ENCODE measurements around the gene C4orf33.

C4orf33 gene

DNA sequence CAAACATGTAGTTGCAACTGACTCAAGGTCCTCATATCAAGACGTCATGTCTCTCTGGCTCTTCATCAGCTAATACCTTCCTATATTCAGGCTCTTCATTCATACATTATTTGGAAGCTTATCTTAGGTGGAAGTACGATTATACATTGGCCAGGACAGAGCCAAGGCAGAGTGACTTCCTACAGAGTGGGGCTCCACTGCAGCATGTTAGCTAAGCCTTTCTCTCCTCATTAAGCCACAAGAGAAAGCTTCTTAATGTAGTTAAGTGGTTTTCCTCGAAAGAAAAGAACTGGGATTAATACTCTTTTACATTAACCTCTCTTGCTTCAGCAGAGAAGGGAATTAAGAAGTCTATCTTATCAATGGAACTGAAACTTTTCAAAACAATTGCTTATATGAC is 15.0 kb downstream of the C4orf33 start:
- no peak overlapping the region for H2BK15ac ChIP-seq (ENCODE audit: low read depth, poor library complexity, severe bottlenecking)
- no peak overlapping the region for H3K4me2 ChIP-seq (ENCODE audit: low read length, poor library complexity, severe bottlenecking)
- no peak overlapping the region for H2BK12ac ChIP-seq (ENCODE audit: low read length in 2 of 2)
- H4K91ac ChIP-seq (ENCODE audit: low read length), result no peak overlapping the region
- H3K27ac ChIP-seq (ENCODE audit: low read length, poor library complexity, severe bottlenecking), result no peak overlapping the region
- DNase-seq, result no peak
- no peak overlapping the region for H3K4ac ChIP-seq (ENCODE audit: low read depth in 1 of 2, low read length in 2 of 2)
- H3K9ac ChIP-seq (ENCODE audit: low read length), result no peak overlapping the region
- H3K4me1 ChIP-seq (ENCODE audit: control insufficient read depth, insufficient read depth, low read depth, low read length), result no peaks in the 10 kb centered on the region
- H2AFZ ChIP-seq (ENCODE audit: low read depth, low read length), result no peak overlapping the region
- no peaks in the 10 kb centered on the region for H3K27me3 ChIP-seq (ENCODE audit: control insufficient read depth in 1 of 2, insufficient read depth in 1 of 2, low read length in 2 of 2)
- no peaks in the 10 kb centered on the region for H3K79me1 ChIP-seq (replicated peaks; ENCODE audit: low read length, poor library complexity, severe bottlenecking)
- no peak overlapping the region for H3K4me3 ChIP-seq (ENCODE audit: insufficient read depth in 1 of 2, low read depth in 1 of 2, low read length in 2 of 2)
- no peak overlapping the region for H2BK120ac ChIP-seq (ENCODE audit: low read depth, low read length)
- 91% methylated on average over 1 of the region's 3 CpGs for WGBS
- H3K9me3 ChIP-seq (ENCODE audit: control insufficient read depth, low read length), result no peaks in the 10 kb centered on the region
- no peaks in the 10 kb centered on the region for H3K36me3 ChIP-seq (ENCODE audit: control insufficient read depth in 1 of 2, insufficient read depth in 2 of 2, low read depth in 1 of 2, low read length in 2 of 2)
- no peak overlapping the region for H2BK5ac ChIP-seq (ENCODE audit: low read depth, low read length, poor library complexity, severe bottlenecking)
- H3K14ac ChIP-seq (ENCODE audit: low read length in 2 of 2), result no peak overlapping the region
- no peak overlapping the region for H2AK5ac ChIP-seq (ENCODE audit: low read length, severe bottlenecking)
- no peak overlapping the region for H3K18ac ChIP-seq (ENCODE audit: low read depth in 1 of 2, low read length in 2 of 2)
- no peak overlapping the region for H4K8ac ChIP-seq (ENCODE audit: low read length)
- no peak overlapping the region for H3K23ac ChIP-seq (ENCODE audit: low read length in 2 of 2)

DNA sequence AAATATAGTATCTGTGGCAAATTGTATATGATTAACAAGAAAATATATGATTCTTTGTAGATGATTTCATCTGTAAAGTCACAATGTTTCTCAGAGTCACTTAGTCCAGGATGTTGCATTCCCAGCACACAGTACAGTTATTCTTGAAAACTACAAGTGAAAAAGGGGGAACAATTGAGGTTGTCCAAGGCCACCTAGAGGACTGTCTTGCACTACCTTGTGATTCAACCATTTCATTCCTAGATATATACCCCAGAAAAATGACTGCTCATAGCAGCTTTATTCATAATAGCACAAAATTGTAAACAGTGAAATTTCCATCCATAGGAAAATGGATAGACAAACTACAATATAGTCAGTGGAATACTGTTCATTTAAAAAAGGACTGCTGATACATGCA is 16.0 kb downstream of the C4orf33 start:
- Histone ChIP-seq H3K9me3 (ENCODE audit: control insufficient read depth, low read length) (no peaks in the 10 kb centered on the region), H3K9ac (ENCODE audit: low read length) (no peak overlapping the region), H3K18ac (ENCODE audit: low read depth in 1 of 2, low read length in 2 of 2) (no peak overlapping the region), H3K27me3 (ENCODE audit: control insufficient read depth in 1 of 2, insufficient read depth in 1 of 2, low read length in 2 of 2) (no peaks in the 10 kb centered on the region), H2AK5ac (ENCODE audit: low read length, severe bottlenecking) (no peak overlapping the region), H3K4me3 (ENCODE audit: insufficient read depth in 1 of 2, low read depth in 1 of 2, low read length in 2 of 2) (no peak overlapping the region), H2AFZ (ENCODE audit: low read depth, low read length) (no peak overlapping the region), H2BK120ac (ENCODE audit: low read depth, low read length) (no peak overlapping the region), H2BK12ac (ENCODE audit: low read length in 2 of 2) (no peak overlapping the region), H2BK15ac (ENCODE audit: low read depth, poor library complexity, severe bottlenecking) (no peak overlapping the region), H3K4me1 (ENCODE audit: control insufficient read depth, insufficient read depth, low read depth, low read length) (no peaks in the 10 kb centered on the region), H3K4ac (ENCODE audit: low read depth in 1 of 2, low read length in 2 of 2) (no peak overlapping the region), H3K36me3 (ENCODE audit: control insufficient read depth in 1 of 2, insufficient read depth in 2 of 2, low read depth in 1 of 2, low read length in 2 of 2) (no peaks in the 10 kb centered on the region), H4K8ac (ENCODE audit: low read length) (no peak overlapping the region), H3K23ac (ENCODE audit: low read length in 2 of 2) (no peak overlapping the region), H4K91ac (ENCODE audit: low read length) (no peak overlapping the region), H3K27ac (ENCODE audit: low read length, poor library complexity, severe bottlenecking) (no peak overlapping the region), H3K4me2 (ENCODE audit: low read length, poor library complexity, severe bottlenecking) (no peak overlapping the region), H3K14ac (ENCODE audit: low read length in 2 of 2) (no peak overlapping the region), H3K79me1 (replicated peaks; ENCODE audit: low read length, poor library complexity, severe bottlenecking) (no peaks in the 10 kb centered on the region), H2BK5ac (ENCODE audit: low read depth, low read length, poor library complexity, severe bottlenecking) (no peak overlapping the region)
- DNase-seq, result no peak

DNA sequence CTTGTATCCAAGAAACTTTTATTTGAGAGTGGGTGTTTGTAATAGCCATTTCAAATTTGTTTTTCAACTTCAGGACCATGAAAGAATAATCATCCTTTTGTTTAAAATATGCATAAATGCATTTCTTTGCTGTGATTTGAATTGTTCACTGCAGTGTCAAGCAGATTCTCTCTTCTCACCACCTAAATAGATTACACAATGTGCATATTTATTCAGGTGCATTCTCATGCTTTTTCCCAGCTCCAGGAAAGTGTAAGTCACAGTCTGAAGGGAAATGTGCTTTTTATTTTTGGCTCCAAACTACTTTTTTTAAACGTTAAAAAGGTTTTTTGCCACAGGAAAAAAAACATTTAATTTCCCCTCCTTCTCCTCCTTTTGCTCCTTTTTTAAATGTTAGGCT is 17.5 kb downstream of the C4orf33 start:
- WGBS, result no CpG with 5 or more reads among the region's 1 CpG
- Histone ChIP-seq H3K4me1 (ENCODE audit: control insufficient read depth, insufficient read depth, low read depth, low read length) (no peaks in the 10 kb centered on the region), H2BK5ac (ENCODE audit: low read depth, low read length, poor library complexity, severe bottlenecking) (no peak overlapping the region), H3K36me3 (ENCODE audit: control insufficient read depth in 1 of 2, insufficient read depth in 2 of 2, low read depth in 1 of 2, low read length in 2 of 2) (peaks cover 0 to 3% of the 10 kb centered on the region in 2 experiments), H3K27me3 (ENCODE audit: control insufficient read depth in 1 of 2, insufficient read depth in 1 of 2, low read length in 2 of 2) (no peaks in the 10 kb centered on the region), H2BK120ac (ENCODE audit: low read depth, low read length) (no peak overlapping the region), H3K4ac (ENCODE audit: low read depth in 1 of 2, low read length in 2 of 2) (no peak overlapping the region), H2BK12ac (ENCODE audit: low read length in 2 of 2) (no peak overlapping the region), H2AFZ (ENCODE audit: low read depth, low read length) (no peak overlapping the region), H4K8ac (ENCODE audit: low read length) (no peak overlapping the region), H3K23ac (ENCODE audit: low read length in 2 of 2) (no peak overlapping the region), H3K27ac (ENCODE audit: low read length, poor library complexity, severe bottlenecking) (no peak overlapping the region), H3K4me3 (ENCODE audit: insufficient read depth in 1 of 2, low read depth in 1 of 2, low read length in 2 of 2) (no peak overlapping the region), H4K91ac (ENCODE audit: low read length) (no peak overlapping the region), H2BK15ac (ENCODE audit: low read depth, poor library complexity, severe bottlenecking) (no peak overlapping the region), H3K14ac (ENCODE audit: low read length in 2 of 2) (no peak overlapping the region), H3K4me2 (ENCODE audit: low read length, poor library complexity, severe bottlenecking) (no peak overlapping the region), H3K9ac (ENCODE audit: low read length) (no peak overlapping the region), H3K79me1 (replicated peaks; ENCODE audit: low read length, poor library complexity, severe bottlenecking) (no peaks in the 10 kb centered on the region), H3K9me3 (ENCODE audit: control insufficient read depth, low read length) (no peaks in the 10 kb centered on the region), H2AK5ac (ENCODE audit: low read length, severe bottlenecking) (no peak overlapping the region), H3K18ac (ENCODE audit: low read depth in 1 of 2, low read length in 2 of 2) (no peak overlapping the region)
- DNase-seq, result no peak

DNA sequence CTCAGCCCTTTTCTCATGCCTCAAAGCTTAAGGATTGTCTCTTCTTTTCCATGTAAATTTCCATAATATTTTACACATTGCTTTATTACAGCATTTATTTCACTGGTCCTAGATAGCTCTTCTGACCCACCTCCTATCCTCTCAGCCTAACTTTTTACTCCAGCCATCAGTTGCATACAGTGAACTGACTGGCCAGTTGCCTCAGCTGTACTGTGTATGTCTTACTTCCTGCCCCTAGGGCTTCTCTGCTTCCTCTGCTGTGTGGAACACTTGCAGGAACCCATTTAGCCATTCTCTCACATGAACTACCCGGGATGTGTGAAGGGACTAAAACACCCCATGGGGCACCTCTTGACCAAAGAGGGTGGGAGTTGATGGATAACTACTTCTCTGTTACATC is 18.0 kb downstream of the C4orf33 start:
- Histone ChIP-seq H3K4me3 (ENCODE audit: insufficient read depth in 1 of 2, low read depth in 1 of 2, low read length in 2 of 2) (no peak overlapping the region), H2BK5ac (ENCODE audit: low read depth, low read length, poor library complexity, severe bottlenecking) (no peak overlapping the region), H4K91ac (ENCODE audit: low read length) (no peak overlapping the region), H4K8ac (ENCODE audit: low read length) (no peak overlapping the region), H3K27me3 (ENCODE audit: control insufficient read depth in 1 of 2, insufficient read depth in 1 of 2, low read length in 2 of 2) (no peaks in the 10 kb centered on the region), H3K27ac (ENCODE audit: low read length, poor library complexity, severe bottlenecking) (no peak overlapping the region), H2BK12ac (ENCODE audit: low read length in 2 of 2) (no peak overlapping the region), H3K9ac (ENCODE audit: low read length) (no peak overlapping the region), H2BK120ac (ENCODE audit: low read depth, low read length) (no peak overlapping the region), H2BK15ac (ENCODE audit: low read depth, poor library complexity, severe bottlenecking) (no peak overlapping the region), H2AK5ac (ENCODE audit: low read length, severe bottlenecking) (no peak overlapping the region), H3K4ac (ENCODE audit: low read depth in 1 of 2, low read length in 2 of 2) (no peak overlapping the region), H3K9me3 (ENCODE audit: control insufficient read depth, low read length) (no peaks in the 10 kb centered on the region), H2AFZ (ENCODE audit: low read depth, low read length) (no peak overlapping the region), H3K14ac (ENCODE audit: low read length in 2 of 2) (no peak overlapping the region), H3K36me3 (ENCODE audit: control insufficient read depth in 1 of 2, insufficient read depth in 2 of 2, low read depth in 1 of 2, low read length in 2 of 2) (peaks cover 0 to 3% of the 10 kb centered on the region in 2 experiments), H3K4me1 (ENCODE audit: control insufficient read depth, insufficient read depth, low read depth, low read length) (no peaks in the 10 kb centered on the region), H3K79me1 (replicated peaks; ENCODE audit: low read length, poor library complexity, severe bottlenecking) (no peaks in the 10 kb centered on the region), H3K4me2 (ENCODE audit: low read length, poor library complexity, severe bottlenecking) (no peak overlapping the region), H3K18ac (ENCODE audit: low read depth in 1 of 2, low read length in 2 of 2) (no peak overlapping the region), H3K23ac (ENCODE audit: low read length in 2 of 2) (no peak overlapping the region)
- WGBS, result 94% methylated on average over 1 of the region's 1 CpG
- no peak for DNase-seq

Measured in mesenchymal stem cell (in vitro differentiated cells and primary cell).